ENCODE measurements around the gene CLEC18A.

Gene CLEC18A

GRCh38 chr16:69925311-69925710 lies 25.8 kb upstream of the CLEC18A start (continued):
- TF ChIP-seq TSHZ2 (CRISPR knock-in tag; IDR thresholded peaks at IDR 0.05) (no peak), CSDC2 (CRISPR knock-in tag; IDR thresholded peaks at IDR 0.05) (no peak), BACH2 (CRISPR knock-in tag; IDR thresholded peaks at IDR 0.05; ENCODE audit: borderline replicate concordance) (no peak), ZFP30 (CRISPR knock-in tag; IDR thresholded peaks at IDR 0.05) (no peak)

GRCh38 chr16:69926241-69926640 lies 24.9 kb upstream of the CLEC18A start:
- no peak for TF ChIP-seq TSHZ2 (CRISPR knock-in tag; IDR thresholded peaks at IDR 0.05)
- TF ChIP-seq POU6F1 (CRISPR knock-in tag; IDR thresholded peaks at IDR 0.05; ENCODE audit: borderline replicate concordance, low read depth), result no peak
- no peak for TF ChIP-seq ZC3H10 (CRISPR knock-in tag; IDR thresholded peaks at IDR 0.05)
- no peak for TF ChIP-seq RARB (CRISPR knock-in tag; IDR thresholded peaks at IDR 0.05)
- no peak for TF ChIP-seq PPARA (CRISPR knock-in tag; IDR thresholded peaks at IDR 0.05; ENCODE audit: borderline replicate concordance)
- no peak for TF ChIP-seq OSR1 (CRISPR knock-in tag; IDR thresholded peaks at IDR 0.05)
- no peak for TF ChIP-seq TOX (CRISPR knock-in tag; IDR thresholded peaks at IDR 0.05; ENCODE audit: borderline replicate concordance)
- TF ChIP-seq TCF4 (CRISPR knock-in tag; IDR thresholded peaks at IDR 0.05; ENCODE audit: borderline replicate concordance), result no peak
- no peak for TF ChIP-seq ARNTL (CRISPR knock-in tag; IDR thresholded peaks at IDR 0.05; ENCODE audit: borderline replicate concordance, low read depth)
- TF ChIP-seq SNAI2 (CRISPR knock-in tag; IDR thresholded peaks at IDR 0.05), result no peak
- TF ChIP-seq ZFP30 (CRISPR knock-in tag; IDR thresholded peaks at IDR 0.05), result no peak
- no peak for TF ChIP-seq PATZ1 (CRISPR knock-in tag; IDR thresholded peaks at IDR 0.05; ENCODE audit: borderline replicate concordance)
- TF ChIP-seq CSDC2 (CRISPR knock-in tag; IDR thresholded peaks at IDR 0.05), result no peak
- TF ChIP-seq CSRNP3 (CRISPR knock-in tag; IDR thresholded peaks at IDR 0.05), result no peak
- TF ChIP-seq BACH2 (CRISPR knock-in tag; IDR thresholded peaks at IDR 0.05; ENCODE audit: borderline replicate concordance), result no peak
- no peak for TF ChIP-seq ZNF8 (CRISPR knock-in tag; IDR thresholded peaks at IDR 0.05)
- TF ChIP-seq ISL1 (CRISPR knock-in tag; IDR thresholded peaks at IDR 0.05), result no peak
- no peak for TF ChIP-seq ZFP3 (CRISPR knock-in tag; IDR thresholded peaks at IDR 0.05)
- TF ChIP-seq ESRRG (CRISPR knock-in tag; IDR thresholded peaks at IDR 0.05), result no peak
- no peak for ATAC-seq

- no peak for ATAC-seq
- TF ChIP-seq TSHZ2 (CRISPR knock-in tag; IDR thresholded peaks at IDR 0.05), result no peak
- TF ChIP-seq CSDC2 (CRISPR knock-in tag; IDR thresholded peaks at IDR 0.05), result no peak
- no peak for TF ChIP-seq BACH2 (CRISPR knock-in tag; IDR thresholded peaks at IDR 0.05; ENCODE audit: borderline replicate concordance)
- TF ChIP-seq ARNTL (CRISPR knock-in tag; IDR thresholded peaks at IDR 0.05; ENCODE audit: borderline replicate concordance, low read depth), result no peak
- no peak for TF ChIP-seq CREB5 (CRISPR knock-in tag; IDR thresholded peaks at IDR 0.05; ENCODE audit: low read depth)
- no peak for TF ChIP-seq CSRNP3 (CRISPR knock-in tag; IDR thresholded peaks at IDR 0.05)
Measured at GRCh38 chr16:69927056-69927757, 23.9 kb upstream of the CLEC18A start.
